GM18511 (cell line): ENCODE measurements around the gene FOXN3.

Experiments used
- ATAC-seq: cut with Tn5 transposase; IDR thresholded peaks from one replicate; pipeline ENCODE4 v1.9.1; 2021; ENCODE audit warnings: mild to moderate bottlenecking, moderate library complexity; ENCODE audit not compliant: unreplicated experiment

FOXN3 gene

DNA sequence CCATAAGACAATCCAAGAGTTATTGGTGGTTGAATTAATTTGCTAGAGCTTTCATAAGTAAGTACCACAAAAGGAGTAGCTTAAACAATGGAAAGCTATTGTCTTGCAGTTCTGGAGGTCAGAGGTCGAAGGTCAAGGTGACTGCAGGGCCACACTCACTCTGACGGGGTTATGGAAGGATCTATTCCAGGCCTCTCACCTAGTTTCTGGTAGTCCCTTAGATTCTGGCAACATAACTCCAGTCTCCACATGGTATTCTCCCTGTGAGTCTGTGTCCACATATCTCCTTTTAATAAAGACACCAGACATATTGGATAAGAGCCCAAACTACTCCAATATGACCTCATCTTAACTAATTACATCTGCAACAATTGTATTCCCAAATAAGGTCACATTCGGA, 273.4 kb downstream of the FOXN3 start:
- ATAC-seq: no peak

DNA sequence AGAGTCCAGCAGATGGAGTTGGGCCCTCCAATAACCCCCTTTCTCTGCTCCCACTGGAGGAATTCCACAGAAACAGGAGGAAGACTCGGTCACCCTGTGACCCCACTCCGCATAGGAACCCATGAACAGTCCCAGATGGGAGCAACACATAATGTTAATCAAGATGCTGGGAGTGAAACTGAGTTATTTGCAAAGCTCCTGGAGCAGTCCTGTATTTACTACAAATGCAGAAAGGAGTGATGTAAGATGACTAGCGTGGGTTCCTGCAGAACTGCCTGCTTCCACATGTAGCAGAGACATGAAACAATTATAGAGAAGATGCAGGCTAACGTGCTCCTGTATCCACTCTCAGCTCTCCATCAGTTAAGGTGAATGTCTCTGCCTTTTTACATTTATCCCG, 274.7 kb downstream of the FOXN3 start:
- ATAC-seq: no peak

DNA sequence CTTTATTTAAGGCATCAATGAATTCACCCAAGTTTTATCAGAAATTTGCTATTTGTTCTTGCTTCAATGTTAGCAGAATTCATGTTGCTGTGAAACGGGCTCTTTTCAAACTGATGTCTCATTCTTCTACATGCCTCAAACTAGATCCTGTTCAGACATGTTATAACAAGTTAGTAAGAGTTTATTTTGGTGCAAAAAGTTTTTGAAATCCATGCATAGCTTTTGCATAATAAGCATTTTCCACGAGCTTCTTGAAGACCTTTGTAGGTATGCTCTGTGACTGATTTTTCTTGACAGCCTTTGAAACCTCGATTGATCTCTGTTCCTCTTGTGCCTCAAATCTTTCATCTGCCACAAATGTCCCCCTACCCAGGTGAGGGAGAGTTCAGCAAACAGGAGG, 275.2 kb downstream of the FOXN3 start:
- no peak for ATAC-seq

DNA sequence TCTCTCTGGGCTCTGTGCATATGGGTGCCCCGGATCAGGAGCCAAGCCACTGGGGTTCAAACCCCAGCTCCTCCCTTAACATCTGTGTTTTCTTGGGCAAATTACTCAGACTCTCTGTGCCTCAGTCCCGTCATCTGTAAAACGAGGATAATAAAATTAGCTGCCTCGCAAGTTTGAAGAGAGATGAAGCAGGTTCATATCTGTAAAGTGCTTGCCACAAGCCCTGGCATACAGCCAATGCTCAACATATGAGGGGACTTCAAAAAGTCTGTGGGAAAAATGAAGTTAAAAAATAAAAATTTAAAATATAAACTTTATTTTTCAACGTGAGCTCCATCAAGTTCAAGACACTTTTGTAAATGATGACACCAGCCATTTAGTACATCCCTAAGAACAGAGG, 276.7 kb downstream of the FOXN3 start:
- ATAC-seq: no peak

DNA sequence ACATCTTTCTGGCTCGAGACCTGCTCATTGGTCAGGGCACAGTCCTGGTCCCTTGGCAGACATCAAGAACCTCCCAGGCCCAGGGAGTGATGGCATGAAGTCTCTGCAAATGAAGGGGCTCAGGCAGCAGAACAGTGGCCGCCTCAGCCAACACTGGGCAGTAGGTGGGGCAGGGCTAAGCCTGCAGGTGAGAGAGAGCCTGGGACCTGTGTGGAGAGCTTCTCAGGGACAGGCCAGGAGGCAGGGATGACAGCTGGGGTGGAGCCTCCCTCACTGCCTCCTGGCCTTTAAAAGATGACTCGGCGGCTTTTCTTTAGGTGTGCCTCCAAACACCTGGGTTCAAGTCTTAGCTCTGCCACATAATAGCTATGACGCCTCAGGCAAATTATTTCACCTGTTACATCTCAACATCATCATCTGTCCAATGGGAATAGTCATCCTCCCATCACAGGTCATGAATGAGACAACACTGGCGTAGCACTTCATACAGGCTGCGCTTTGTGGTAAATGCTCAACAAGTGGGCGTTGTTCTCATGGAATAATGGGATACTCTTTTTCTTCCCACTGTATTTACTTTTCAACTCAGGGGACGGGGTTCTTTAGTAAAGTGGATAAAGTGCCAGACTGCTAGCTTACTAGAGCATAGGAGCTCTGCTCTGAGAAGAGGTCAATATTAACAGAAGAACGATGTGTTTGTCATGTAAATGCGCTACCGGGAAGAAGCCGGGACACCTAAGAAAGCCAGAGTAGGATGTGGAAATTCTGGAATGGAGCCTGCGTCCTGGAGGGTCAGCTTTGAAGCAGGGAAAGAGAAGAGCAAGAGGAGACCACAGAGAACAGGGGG, 277.4 kb downstream of the FOXN3 start:
- ATAC-seq: no peak

DNA sequence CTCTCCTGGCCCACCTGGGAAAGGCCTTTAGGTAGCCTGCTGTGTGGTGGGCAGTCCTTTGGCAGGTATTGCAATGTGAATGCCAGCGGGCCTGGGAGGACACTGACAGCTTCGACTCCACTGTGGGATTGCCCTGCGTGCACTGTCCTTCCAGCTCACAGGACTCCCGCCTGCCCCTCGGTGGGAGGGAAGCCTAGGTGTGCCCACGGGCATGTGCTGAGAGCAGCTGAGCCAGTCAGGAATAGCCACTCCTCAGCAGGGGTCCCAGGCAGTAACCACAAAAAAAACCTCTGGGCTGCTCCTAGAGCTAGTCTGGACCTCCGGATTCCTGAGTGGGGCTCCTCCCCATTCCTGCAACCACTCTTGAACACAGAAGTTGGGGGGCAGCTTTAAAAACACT, 278.2 kb downstream of the FOXN3 start:
- no peak for ATAC-seq

DNA sequence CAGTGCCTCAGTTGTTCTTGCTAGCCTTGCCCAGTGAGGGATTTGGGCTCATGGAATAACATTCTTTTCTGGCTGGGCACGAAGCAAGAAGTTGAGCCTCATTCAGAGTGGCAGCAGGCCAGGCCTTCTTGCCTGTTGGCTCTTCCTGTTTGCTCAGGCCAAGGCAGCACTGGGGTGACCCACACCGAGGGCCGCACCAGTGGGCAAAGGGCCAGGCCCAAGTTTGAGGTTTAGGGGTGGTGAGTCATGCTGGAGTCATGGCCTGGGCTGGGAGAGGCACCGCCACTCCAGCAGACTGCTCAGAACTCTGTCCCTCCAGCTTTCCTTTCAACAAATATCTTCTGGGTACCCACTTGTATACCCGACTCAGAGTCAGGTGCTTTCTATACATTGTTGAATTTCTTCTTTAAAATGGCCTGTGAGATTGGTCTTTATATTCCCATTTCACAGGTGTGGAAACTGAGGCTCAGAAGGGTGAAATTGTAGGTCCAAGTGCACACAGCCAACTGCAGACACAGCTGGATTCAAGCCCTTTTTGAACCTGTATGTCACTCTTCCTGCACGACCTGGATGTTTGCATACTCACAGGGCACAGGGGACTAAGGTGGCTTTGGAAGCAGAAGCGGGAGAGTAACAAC, 279.4 kb downstream of the FOXN3 start:
- no peak for ATAC-seq

DNA sequence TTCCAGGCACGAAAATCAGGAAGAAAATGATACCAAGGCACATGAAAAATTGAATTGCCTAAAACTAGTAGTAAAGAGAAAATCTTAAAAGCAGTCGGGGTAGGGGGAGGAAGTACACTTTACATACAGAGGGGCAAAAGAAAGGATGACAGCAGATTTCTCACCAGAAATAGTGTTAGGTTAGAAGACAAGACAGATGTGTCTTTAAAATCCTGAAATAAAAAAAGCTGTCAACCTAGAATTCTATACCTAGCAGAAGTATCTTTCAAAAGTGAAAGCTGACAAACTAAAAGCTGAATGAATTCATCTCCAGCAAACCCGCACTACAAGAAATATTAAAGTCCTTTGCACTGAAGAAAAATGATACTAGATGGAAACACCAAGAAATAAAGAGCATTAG, 280.4 kb downstream of the FOXN3 start:
- ATAC-seq: no peak

DNA sequence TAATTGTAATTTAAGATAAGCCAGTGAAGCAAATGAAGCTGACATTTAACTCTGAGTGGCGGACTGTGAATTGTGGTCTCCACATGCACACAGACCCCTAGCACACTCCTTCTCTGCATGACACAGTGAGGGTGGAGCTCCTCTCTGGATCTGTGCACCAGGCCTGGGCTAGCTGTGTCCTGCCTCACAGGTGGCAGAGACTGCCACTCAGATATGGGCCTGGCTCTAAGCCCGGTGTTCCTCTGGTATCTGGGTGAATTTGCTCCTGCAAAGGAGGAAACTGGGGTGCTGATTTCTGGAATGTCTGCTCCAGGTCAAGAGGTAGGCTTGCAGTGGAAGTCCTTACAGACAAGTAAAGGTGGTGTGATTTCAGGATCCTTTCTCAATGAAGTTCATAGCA, 282.4 kb downstream of the FOXN3 start:
- no peak for ATAC-seq

DNA sequence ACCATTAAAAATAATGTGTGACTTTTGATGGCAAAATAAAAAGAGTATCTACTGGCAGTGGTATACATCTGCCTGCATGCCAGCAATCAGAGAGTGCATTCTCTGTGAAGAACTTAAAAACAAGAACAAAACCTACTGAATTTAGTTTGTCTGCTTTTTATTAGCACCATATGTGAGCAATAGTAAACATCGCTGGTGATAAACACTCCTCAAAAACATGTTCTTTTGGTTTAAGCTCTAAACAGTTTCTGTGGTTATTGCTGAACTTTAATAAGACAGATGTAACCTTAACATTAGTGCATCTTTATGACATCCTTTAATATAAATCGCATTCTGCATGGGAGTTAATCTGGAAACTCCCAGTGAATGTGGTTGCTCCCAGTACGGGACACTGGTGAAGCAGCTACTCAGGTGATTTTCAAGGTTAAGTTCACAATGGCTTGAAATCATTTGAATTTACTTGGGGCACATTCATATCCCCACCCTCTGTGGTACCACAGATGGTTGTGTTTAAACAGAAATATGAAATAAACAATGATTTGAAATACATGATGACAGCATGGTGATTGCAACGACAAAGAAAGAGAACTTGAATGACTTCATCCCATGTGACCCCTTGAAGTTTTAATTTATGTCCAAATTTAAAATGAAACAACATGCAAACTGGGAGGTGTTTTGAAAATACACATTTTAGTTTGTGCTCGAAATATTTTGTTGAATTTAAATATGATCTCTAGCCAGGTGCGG, 285.9 kb downstream of the FOXN3 start:
- no peak for ATAC-seq

DNA sequence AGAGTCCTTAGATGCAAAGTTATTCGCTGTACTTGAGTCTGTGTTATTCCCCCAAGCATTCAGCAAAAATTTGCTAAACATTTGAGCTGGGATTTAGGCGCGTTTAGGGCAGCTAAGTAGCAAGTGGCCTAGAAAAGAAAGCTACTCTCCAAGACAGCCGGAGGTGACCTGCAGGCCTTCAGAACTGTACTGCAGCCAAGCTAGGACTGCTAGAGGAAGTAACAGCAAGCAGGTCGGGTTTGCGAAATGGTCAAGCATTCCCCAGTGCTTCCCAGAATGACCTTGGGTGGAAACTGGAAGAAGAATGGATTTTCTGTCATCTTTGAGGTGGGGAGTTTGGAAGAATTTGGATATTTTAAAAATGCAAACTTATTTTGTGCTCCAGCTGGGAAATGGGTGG, 287.5 kb downstream of the FOXN3 start:
- ATAC-seq: no peak

DNA sequence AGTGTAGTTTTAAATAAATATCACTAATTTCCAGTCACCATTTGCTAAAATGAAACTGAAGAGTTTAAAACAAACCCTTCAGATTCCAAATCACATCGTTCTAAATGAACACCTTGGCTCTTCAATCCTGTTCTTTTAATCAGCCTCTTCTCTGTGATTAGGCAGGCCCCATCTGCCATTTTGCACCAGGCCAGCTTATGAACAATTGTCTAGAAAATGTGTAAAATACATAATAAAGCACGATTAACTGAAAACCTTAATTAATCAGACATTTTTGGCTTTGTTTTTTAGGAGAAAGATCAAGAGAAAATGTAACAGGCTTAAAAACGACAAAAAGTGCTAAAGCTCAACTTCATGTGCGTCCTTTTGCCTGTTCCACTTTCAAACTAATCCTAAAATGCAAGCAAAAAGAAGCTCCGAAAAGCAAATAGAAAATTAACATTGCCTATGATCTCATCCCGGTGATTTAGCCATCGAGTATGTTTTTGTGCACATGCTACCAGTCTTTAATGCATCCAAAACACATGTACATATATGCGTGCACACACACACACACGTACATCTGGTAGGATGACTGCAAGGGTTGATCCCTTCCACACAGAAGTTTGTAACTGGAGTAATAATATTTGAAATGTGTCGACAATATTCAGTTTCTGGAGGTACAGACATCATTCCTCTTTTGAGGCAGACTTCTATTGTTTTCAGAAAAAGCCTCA, 288.6 kb downstream of the FOXN3 start:
- no peak for ATAC-seq

DNA sequence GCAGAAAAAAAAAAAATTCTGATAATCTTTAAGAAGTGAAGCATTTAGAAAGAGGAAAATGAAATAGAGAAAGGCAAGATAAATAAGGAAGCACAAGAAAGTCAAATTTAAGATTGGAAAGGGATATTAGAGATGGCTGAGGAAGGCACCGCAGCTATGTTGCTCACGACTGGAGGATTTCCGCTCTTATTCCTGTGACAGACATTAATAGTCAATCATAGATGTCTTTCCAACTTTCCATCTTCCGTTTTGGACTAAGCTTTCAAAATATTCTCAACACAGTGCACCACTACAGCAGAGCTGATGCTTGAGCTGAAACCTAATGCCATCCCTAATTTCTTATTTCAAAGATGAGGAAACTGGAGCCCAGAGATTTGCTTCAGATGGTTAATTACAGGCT, 290.6 kb downstream of the FOXN3 start:
- no peak for ATAC-seq

DNA sequence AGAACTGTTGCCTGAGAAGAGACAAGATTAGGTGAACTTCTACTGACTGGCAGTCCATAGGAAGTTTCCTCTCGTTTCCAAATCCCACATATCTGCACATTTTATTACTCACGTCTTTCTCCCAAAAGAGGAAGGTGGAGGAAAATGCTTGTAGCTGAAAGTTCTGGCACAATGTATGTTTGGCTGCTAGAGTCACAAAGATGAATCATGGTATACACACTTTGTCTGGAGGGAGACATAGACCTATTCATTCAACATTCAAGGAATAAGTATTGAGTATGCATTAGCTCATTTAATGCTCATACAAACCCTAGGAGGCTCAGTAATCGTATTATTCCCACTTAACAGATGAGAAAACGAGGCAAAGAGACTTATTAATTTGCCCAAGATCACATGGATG, 291.8 kb downstream of the FOXN3 start:
- no peak for ATAC-seq

DNA sequence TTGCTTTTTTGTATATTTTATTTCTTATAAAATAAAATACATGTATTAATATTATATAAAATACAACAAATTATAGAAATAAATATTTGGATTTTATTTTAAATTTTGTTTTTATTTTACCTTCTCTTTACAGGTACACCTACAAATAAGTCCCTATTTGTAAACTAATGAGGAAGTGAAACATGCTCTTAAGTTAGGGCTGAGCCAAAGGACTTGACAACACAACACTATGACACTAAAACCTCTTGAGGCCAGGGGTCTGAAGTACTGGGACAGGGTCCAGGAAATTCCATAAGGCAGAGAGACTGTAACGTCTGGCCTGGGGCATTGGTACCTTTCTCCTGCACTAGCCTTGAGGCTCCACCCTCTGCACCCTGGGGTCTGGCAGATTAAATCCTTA, 293.2 kb downstream of the FOXN3 start:
- ATAC-seq: no peak

DNA sequence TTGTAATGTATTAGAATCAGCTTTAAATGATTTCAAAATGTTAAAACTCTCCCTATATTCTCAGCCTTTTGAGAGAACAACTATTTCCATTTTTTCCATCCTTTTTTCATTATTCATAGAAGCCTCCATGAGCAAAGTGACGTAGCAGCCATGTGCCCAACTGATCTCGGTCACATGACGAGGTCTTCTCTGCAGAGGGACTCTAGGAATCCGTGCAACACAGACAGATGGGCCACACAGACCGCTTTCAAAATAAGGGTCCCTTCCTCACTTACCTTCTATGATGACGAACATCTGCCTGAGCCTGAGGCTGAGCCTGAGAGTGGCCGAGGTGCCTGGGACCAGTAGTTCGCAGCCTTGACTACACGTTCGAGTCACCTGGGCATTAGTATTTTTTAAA, 293.8 kb downstream of the FOXN3 start:
- no peak for ATAC-seq

DNA sequence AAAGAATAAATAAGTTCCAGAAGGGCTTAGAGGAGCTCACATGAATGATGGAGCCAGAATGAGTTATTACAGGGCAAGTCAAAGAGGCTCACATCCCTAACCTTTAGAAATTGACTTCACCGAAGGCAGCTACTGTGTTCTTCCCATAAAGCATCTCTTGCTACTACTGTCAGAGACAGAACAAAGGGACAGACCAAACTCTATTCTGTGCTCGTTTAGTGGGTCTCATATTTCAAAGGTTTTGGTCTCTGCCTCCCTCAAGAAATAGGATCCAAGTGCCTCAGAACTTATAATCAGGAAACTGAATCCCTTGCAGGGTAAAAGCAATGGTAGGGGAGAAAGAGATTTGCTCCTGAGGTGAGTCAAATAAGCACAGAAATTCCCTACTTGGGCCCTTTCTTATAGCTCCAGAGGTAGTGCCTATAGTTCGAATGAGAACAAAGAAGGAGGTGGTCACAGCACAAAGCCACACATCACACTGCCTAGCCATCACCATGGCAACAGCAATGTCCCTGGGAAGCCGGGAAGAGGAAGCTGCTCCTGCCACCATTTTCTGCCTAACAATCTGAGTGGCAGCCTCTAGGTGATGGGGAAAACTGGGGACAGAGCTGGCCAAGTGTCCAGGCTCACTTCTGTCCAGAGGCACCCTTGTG, 294.9 kb downstream of the FOXN3 start:
- no peak for ATAC-seq

DNA sequence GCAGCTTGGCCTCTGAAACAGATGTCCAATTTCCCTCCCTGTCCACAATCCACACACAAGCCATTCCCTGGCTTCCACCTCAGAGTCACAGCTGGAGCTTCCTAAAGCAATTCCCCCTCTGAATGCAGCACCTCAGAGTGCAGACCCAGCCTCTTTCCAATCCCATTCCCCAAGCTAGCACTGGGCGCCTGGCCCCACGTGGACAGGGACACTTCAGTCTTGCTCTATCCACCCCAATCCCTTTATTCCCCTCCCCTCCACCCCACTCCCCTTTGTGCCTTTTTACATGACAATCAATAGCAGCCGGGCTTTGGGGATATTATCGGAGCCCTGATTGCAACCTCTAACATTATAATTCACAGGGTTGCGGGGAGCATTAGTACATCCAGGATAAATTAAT, 300.0 kb downstream of the FOXN3 start:
- no peak for ATAC-seq

DNA sequence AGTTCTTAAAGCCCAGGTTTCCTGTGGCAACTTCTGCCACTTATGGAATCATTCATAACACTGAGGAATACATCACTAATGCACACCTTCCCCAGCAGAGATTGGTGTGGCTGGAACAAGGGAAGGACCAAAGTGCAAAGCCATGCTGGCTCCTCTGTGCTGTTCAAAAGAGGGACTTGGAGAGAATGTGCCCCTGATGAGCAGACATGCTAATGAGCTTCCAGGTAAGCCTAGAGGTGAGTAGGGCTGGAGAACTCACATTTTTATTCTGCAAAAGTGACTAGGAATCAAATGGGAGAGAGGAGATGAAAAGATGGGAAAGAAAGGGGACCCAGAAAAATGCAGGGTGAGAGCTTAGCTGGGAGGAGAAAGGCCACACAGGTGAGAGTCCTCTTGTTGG, 302.9 kb downstream of the FOXN3 start:
- no peak for ATAC-seq

DNA sequence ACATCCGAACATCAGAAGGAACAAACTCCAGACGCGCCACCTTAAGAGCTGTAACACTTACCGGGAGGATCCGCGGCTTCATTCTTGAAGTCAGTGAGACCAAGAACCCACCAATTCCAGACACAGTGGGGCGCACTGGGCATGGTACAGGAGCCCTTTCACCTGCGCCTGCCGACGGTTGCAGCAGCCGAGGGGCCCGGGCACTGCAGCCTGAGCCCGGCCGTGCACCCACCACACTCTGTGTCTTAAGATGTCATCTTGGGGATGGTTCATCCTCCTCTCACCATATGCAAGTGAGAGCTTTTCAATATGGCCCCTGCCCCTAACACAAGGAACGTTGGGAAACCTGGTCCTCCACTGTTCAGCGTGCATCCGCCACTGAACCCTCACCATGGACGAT, 304.3 kb downstream of the FOXN3 start:
- ATAC-seq: no peak
